ENCODE data around the gene PRAMEF11. TPM values are rescaled to one million over a fixed set of nuclear protein-coding genes. Genes with fewer than 3 reads are reported as not detected.

Gene PRAMEF11
- total RNA-seq, 2 donors from 2014 or later: not detected

GRCh38 chr1:12776801-12777557, 54.2 kb downstream of the PRAMEF11 start:
- no peak for DNase-seq
- intact Hi-C loops (cut with DNase I, micrococcal nuclease): no loop called here
- no peak for ATAC-seq

GRCh38 chr1:12775443-12775842, 55.8 kb downstream of the PRAMEF11 start:
- intact Hi-C loops (cut with DNase I, micrococcal nuclease): no loop called here
- ATAC-seq (no peak), DNase-seq (no peak)

GRCh38 chr1:12774801-12775345, 56.3 kb downstream of the PRAMEF11 start:
- intact Hi-C loops (cut with DNase I, micrococcal nuclease): no loop called here
- ATAC-seq (no peak), DNase-seq (no peak)

Other genes with a start within 250 kb of the PRAMEF11 start
- 100 to 1,000 TPM in 1 of 2 donors, 10 to 100 TPM in 1; 73.2 to 106 TPM for gene DHRS3, start 213.2 kb downstream of the PRAMEF11 start, total RNA-seq
- gene AADACL4, start 187.3 kb downstream of the PRAMEF11 start, total RNA-seq: not detected
- gene AADACL3, start 115.3 kb downstream of the PRAMEF11 start, total RNA-seq: not detected
- gene CFAP107, start 85.2 kb downstream of the PRAMEF11 start, total RNA-seq: not detected
- not detected for gene PRAMEF12, start 57.7 kb downstream of the PRAMEF11 start, total RNA-seq
- not detected for gene PRAMEF1, start 40.0 kb downstream of the PRAMEF11 start, total RNA-seq
- gene HNRNPCL1, start 17.3 kb upstream of the PRAMEF11 start, total RNA-seq: not detected
- gene PRAMEF2, start 25.7 kb upstream of the PRAMEF11 start, total RNA-seq: not detected
- gene PRAMEF4, start 54.8 kb upstream of the PRAMEF11 start, total RNA-seq: not detected
- gene PRAMEF10, start 66.9 kb upstream of the PRAMEF11 start, total RNA-seq: not detected
- not detected for gene PRAMEF7, start 85.2 kb upstream of the PRAMEF11 start, total RNA-seq
- not detected for gene PRAMEF6, start 116.2 kb upstream of the PRAMEF11 start, total RNA-seq
- gene PRAMEF27, start 225.2 kb upstream of the PRAMEF11 start, total RNA-seq: not detected
- gene HNRNPCL3, start 229.4 kb upstream of the PRAMEF11 start, total RNA-seq: not detected
- gene PRAMEF25, start 239.4 kb upstream of the PRAMEF11 start, total RNA-seq: not detected